Astrocyte (in vitro differentiated cells and primary cell): ENCODE measurements around the gene SPP1. TPM values are rescaled to one million over a fixed set of nuclear protein-coding genes. Genes with fewer than 3 reads are reported as not detected.

Experiments used
- DNase-seq: peaks from one replicate; pipeline ENCODE4 v3.0.0-alpha.2; 2010; ENCODE audit warnings: low read depth
- FAIRE-seq: peaks from 2 replicates; lab custom pipeline; 2011; peaks lifted over from hg19 to GRCh38; lab: Jason Lieb, UNC
- H2AFZ ChIP-seq: 2 replicates; pipeline ENCODE4 v1.6.0; 2012; ENCODE audit warnings: low read depth, low read length, inconsistent platforms
- H3K27ac ChIP-seq: 2 replicates; pipeline ENCODE4 v1.5.1; 2011; ENCODE audit warnings: low read depth, low read length, inconsistent platforms
- H3K27me3 ChIP-seq: 2 replicates; pipeline ENCODE4 v1.6.0; 2011; ENCODE audit warnings: low read length, inconsistent platforms; ENCODE audit not compliant: insufficient read depth
- H3K36me3 ChIP-seq: 2 replicates; pipeline ENCODE4 v1.5.1; 2011; ENCODE audit warnings: low read length, inconsistent platforms; ENCODE audit not compliant: insufficient read depth
- H3K4me1 ChIP-seq: 2 replicates; pipeline ENCODE4 v1.5.1; 2011; ENCODE audit warnings: low read length, inconsistent platforms; ENCODE audit not compliant: insufficient read depth
- H3K4me2 ChIP-seq: 2 replicates; pipeline ENCODE4 v1.6.0; 2012; ENCODE audit warnings: low read length, inconsistent platforms
- H3K4me3 ChIP-seq: 2 replicates; pipeline ENCODE4 v1.5.1; 2011; ENCODE audit warnings: low read depth, mild to moderate bottlenecking, low read length, inconsistent platforms; ENCODE audit not compliant: insufficient read depth
- H3K79me2 ChIP-seq: 2 replicates; pipeline ENCODE4 v1.6.0; 2012; ENCODE audit warnings: mild to moderate bottlenecking, low read length, inconsistent platforms; ENCODE audit not compliant: insufficient read depth
- H3K9ac ChIP-seq: 2 replicates; pipeline ENCODE4 v1.6.0; 2012; ENCODE audit warnings: mild to moderate bottlenecking, low read length, inconsistent platforms
- H3K9me3 ChIP-seq: 2 replicates; pipeline ENCODE4 v1.5.1; 2012; ENCODE audit warnings: low read depth, mild to moderate bottlenecking, low read length, inconsistent platforms; ENCODE audit not compliant: insufficient read depth
- H4K20me1 ChIP-seq: 2 replicates; pipeline ENCODE4 v1.6.0; 2012; ENCODE audit warnings: low read length, inconsistent platforms; ENCODE audit not compliant: insufficient read depth
- H3K27ac Mint-ChIP-seq: one replicate; pipeline ENCODE4 v1.8.0; 2021; ENCODE audit warnings: mild to moderate bottlenecking, mixed read lengths; ENCODE audit not compliant: unreplicated experiment
- H3K27me3 Mint-ChIP-seq: one replicate; pipeline ENCODE4 v1.8.0; 2021; ENCODE audit warnings: low read depth, mixed read lengths; ENCODE audit not compliant: unreplicated experiment
- H3K36me3 Mint-ChIP-seq: one replicate; pipeline ENCODE4 v1.8.0; 2021; ENCODE audit warnings: low read depth, mixed read lengths; ENCODE audit not compliant: unreplicated experiment
- H3K4me1 Mint-ChIP-seq: one replicate; pipeline ENCODE4 v1.8.0; 2021; ENCODE audit warnings: low read depth, mixed read lengths; ENCODE audit not compliant: unreplicated experiment
- H3K4me3 Mint-ChIP-seq: one replicate; pipeline ENCODE4 v1.8.0; 2021; ENCODE audit warnings: mild to moderate bottlenecking, moderate library complexity, mixed read lengths; ENCODE audit not compliant: unreplicated experiment
- H3K9me3 Mint-ChIP-seq: one replicate; pipeline ENCODE4 v1.8.0; 2021; ENCODE audit warnings: mild to moderate bottlenecking, mixed read lengths; ENCODE audit not compliant: unreplicated experiment
- EZH2 ChIP-seq: IDR thresholded peaks from 2 replicates; pipeline ENCODE4 v1.6.1; 2012; ENCODE audit warnings: mild to moderate bottlenecking, low read length, inconsistent platforms; ENCODE audit not compliant: insufficient read depth
- total RNA-seq: library from RNA; stranded (reverse); gene quantifications from 2 replicates; pipeline ENCODE4 v1.2.1, GENCODE V29; 2021
- TF ChIP-seq, protein P1 (sequence below): IDR thresholded peaks from 2 replicates; pipeline ENCODE4 v1.5.1; 2011; ENCODE audit warnings: low read depth, mild to moderate bottlenecking, inconsistent platforms, low read length, moderate library complexity; ENCODE audit not compliant: insufficient read depth

The SPP1 gene
- total RNA-seq, 1 donor from 2014 or later, result 217 TPM

DNA sequence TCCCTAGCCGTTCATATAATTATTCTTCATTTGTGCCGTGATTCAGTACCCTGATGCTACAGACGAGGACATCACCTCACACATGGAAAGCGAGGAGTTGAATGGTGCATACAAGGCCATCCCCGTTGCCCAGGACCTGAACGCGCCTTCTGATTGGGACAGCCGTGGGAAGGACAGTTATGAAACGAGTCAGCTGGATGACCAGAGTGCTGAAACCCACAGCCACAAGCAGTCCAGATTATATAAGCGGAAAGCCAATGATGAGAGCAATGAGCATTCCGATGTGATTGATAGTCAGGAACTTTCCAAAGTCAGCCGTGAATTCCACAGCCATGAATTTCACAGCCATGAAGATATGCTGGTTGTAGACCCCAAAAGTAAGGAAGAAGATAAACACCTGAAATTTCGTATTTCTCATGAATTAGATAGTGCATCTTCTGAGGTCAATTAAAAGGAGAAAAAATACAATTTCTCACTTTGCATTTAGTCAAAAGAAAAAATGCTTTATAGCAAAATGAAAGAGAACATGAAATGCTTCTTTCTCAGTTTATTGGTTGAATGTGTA is 7.0 kb downstream of the SPP1 start:
- Histone ChIP-seq H3K4me3 (no peak overlapping the region), H3K9me3 (no peaks in the 10 kb centered on the region), H3K79me2 (no peaks in the 10 kb centered on the region), H3K4me2 (no peak overlapping the region), H3K27me3 (no peaks in the 10 kb centered on the region), H3K36me3 (no peaks in the 10 kb centered on the region), H2AFZ (no peak overlapping the region), H4K20me1 (no peaks in the 10 kb centered on the region), H3K4me1 (no peaks in the 10 kb centered on the region), H3K9ac (no peak overlapping the region), H3K27ac (no peak overlapping the region)
- Mint-ChIP-seq H3K36me3 (peaks cover 4% of the 10 kb centered on the region), H3K9me3 (peaks cover 4% of the 10 kb centered on the region), H3K4me1 (peaks cover 5% of the 10 kb centered on the region), H3K27me3 (no peaks in the 10 kb centered on the region), H3K4me3 (no peak overlapping the region), H3K27ac (no peak overlapping the region)
- FAIRE-seq (peak; percentile 67), DNase-seq (peak; percentile 69)
- TF ChIP-seq EZH2, result no peak
- TF ChIP-seq, protein P1, sequence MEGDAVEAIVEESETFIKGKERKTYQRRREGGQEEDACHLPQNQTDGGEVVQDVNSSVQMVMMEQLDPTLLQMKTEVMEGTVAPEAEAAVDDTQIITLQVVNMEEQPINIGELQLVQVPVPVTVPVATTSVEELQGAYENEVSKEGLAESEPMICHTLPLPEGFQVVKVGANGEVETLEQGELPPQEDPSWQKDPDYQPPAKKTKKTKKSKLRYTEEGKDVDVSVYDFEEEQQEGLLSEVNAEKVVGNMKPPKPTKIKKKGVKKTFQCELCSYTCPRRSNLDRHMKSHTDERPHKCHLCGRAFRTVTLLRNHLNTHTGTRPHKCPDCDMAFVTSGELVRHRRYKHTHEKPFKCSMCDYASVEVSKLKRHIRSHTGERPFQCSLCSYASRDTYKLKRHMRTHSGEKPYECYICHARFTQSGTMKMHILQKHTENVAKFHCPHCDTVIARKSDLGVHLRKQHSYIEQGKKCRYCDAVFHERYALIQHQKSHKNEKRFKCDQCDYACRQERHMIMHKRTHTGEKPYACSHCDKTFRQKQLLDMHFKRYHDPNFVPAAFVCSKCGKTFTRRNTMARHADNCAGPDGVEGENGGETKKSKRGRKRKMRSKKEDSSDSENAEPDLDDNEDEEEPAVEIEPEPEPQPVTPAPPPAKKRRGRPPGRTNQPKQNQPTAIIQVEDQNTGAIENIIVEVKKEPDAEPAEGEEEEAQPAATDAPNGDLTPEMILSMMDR, result no peak

DNA sequence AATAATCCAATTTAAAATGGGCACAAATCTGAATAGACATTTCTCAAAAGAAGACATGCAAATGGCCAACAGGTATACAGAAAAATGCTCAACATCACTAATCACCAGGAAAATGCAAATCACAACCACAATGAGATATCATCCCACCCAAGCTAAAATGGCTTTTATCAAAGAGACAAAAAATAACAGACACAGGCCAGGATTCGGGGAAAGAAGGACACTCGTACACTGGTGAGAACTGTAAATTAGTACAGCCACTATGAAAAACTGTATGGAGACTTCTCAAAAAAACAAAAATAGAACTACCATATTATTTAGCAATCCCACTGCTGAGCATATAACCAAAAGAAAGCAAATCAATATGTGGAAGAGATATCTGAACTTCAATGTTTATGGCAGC is 8.5 kb downstream of the SPP1 start:
- Histone ChIP-seq H3K36me3 (no peaks in the 10 kb centered on the region), H3K9me3 (no peaks in the 10 kb centered on the region), H3K27me3 (no peaks in the 10 kb centered on the region), H3K9ac (no peak overlapping the region), H4K20me1 (no peaks in the 10 kb centered on the region), H2AFZ (no peak overlapping the region), H3K4me1 (no peaks in the 10 kb centered on the region), H3K27ac (no peak overlapping the region), H3K4me3 (no peak overlapping the region), H3K4me2 (no peak overlapping the region), H3K79me2 (no peaks in the 10 kb centered on the region)
- TF ChIP-seq, protein P1, result no peak
- TF ChIP-seq EZH2, result no peak
- H3K27me3 Mint-ChIP-seq, result no peaks in the 10 kb centered on the region
- DNase-seq (no peak), FAIRE-seq (no peak)
- peaks cover 5% of the 10 kb centered on the region for H3K4me1 Mint-ChIP-seq
- H3K9me3 Mint-ChIP-seq, result peaks cover 4% of the 10 kb centered on the region
- no peak overlapping the region for H3K27ac Mint-ChIP-seq
- no peak overlapping the region for H3K4me3 Mint-ChIP-seq
- H3K36me3 Mint-ChIP-seq, result peaks cover 4% of the 10 kb centered on the region

DNA sequence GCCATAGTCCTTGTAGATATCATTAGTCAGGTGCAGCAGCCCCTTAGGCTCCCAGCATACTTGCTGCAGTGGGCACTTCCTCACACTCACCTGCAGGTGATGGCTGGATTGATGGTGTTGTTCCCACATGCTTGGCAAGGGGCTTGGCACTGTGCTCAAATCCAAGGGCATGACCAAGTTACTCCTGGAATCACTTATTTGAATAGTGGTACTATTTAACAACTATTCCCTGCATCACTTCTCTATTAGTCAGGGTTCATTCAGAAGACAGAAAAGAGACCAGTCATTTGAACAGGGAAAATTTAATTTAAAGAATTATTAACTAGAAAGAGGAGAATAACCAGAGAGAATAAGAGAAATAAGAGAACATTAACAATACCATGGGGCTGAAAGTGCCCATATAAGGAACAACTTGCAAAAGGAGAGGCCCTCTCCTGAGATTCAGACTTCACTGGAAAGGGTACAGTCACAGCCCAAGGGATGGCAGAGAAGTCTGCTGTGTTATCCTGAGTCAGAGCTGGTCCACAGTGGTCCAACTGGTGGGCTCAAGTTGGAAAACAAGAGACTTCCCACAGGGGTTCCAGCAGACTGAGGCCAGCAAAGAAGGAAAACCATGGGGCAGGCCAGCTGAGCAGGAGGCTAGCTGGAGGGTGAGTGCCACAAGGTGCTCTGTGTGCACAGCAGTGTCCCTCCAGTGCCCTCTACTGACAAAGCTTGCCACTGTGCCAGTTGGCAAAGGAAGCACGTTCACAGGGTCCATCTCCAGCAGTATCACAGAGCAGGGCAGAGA is 9.8 kb downstream of the SPP1 start:
- no peaks in the 10 kb centered on the region for H4K20me1 ChIP-seq
- H3K36me3 ChIP-seq, result no peaks in the 10 kb centered on the region
- peak; percentile 29 for DNase-seq
- Mint-ChIP-seq H3K27me3 (no peaks in the 10 kb centered on the region), H3K4me3 (no peak overlapping the region), H3K4me1 (peaks cover 5% of the 10 kb centered on the region), H3K36me3 (peaks cover 4% of the 10 kb centered on the region), H3K9me3 (no peaks in the 10 kb centered on the region), H3K27ac (no peak overlapping the region)
- H3K9me3 ChIP-seq, result no peaks in the 10 kb centered on the region
- H3K4me3 ChIP-seq, result no peak overlapping the region
- H3K9ac ChIP-seq, result no peak overlapping the region
- H3K27ac ChIP-seq, result no peak overlapping the region
- H3K4me2 ChIP-seq, result no peak overlapping the region
- no peaks in the 10 kb centered on the region for H3K4me1 ChIP-seq
- no peak for TF ChIP-seq EZH2
- TF ChIP-seq, protein P1, result peak; percentile 46
- no peak overlapping the region for H2AFZ ChIP-seq
- H3K27me3 ChIP-seq, result no peaks in the 10 kb centered on the region
- H3K79me2 ChIP-seq, result no peaks in the 10 kb centered on the region
- no peak for FAIRE-seq
